Measurements from ENCODE around the gene ST6GALNAC3.
"Not testable (repeated sequence)": the region's sequence is repeated elsewhere in the genome, so short reads cannot be mapped to it uniquely, and the experiment has no call there.

The ST6GALNAC3 gene

GRCh38 chr1:76074321-76075187, at the start of gene ST6GALNAC3:
Gene ST6GALNAC3, plus strand, starts transcription at chr1:76074746.
- peak; percentile 20 for DNase-seq (ENCODE audit: low spot score)

- DNase-seq (ENCODE audit: low spot score): no peak
These were observed 47.2 kb upstream of the ST6GALNAC3 start for GRCh38 chr1:76027341-76027740.

GRCh38 chr1:76029331-76029730, 45.2 kb upstream of the ST6GALNAC3 start:
- no peak for DNase-seq (ENCODE audit: low spot score)

- no peak for DNase-seq (ENCODE audit: low spot score)
These were observed 43.0 kb upstream of the ST6GALNAC3 start for GRCh38 chr1:76031496-76031895.

DNA sequence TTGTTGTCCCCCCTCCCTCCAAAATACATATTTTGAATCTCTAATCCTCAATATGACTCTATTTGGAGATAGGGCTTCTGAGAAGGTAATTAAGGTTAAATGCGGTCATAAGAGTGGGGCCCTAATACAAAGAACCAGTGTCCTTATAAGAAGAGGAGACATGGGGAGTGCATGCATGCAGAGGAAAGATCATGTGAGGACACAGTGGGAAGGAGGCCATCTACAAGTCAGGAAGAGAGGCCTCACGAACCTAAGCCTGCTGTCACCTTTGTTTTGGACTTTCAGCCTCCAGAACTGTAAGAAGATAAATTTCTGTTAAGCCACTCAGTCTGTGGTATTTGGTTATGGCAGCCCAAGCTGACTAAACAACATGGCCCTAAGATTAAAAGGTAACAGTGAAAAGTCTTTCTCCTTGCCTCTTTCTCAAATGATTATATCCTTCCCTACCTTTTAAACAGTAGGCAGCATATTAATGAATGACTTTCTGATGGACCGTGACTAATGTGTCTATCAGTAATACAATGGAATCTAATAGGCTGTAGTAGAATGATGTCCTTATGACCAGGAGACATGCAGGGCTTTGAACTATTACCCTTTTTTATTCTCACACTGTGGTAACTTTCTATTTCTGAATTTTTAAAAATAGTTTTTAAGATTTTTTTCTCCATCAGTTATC, 40.6 kb upstream of the ST6GALNAC3 start:
- no peak for DNase-seq (ENCODE audit: low spot score)

- DNase-seq (ENCODE audit: low spot score): peak; percentile 1
These were observed 39.5 kb upstream of the ST6GALNAC3 start for GRCh38 chr1:76035053-76035452.

- no peak for DNase-seq (ENCODE audit: low spot score)
These were observed 37.2 kb upstream of the ST6GALNAC3 start for GRCh38 chr1:76037324-76037723.

DNA sequence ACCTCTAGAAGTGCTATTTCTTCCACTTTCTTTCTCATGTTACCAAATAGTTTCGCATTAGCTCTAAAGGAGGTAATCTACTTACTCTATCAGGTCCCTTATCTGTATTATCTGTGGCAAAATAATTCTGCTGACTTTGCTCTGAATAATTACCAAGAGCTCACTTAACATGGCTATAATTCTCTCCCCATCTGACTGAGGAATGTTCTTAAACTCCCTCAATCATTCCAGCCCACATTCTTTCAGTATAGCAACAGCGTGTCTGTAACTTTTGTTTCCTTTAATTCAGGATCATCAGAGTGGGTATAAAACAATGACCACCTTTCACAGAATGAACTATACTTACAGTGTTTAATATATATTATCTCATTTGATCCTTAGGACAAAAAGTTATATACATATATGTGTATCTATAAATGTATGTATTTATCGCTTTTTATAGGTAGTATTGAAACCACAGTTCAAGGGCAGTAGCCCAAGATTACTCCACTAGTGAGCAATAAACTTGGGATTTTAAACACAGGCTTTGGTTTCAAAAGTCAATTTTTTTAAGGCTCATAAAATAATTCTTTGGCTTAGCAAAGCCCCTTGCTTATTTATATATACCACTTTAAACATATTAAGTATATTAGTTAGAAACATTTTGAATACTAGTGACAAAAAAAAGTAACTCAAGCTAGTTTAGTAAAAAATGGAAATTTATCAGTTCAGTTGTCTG, 36.1 kb upstream of the ST6GALNAC3 start:
- DNase-seq (ENCODE audit: low spot score): no peak

- DNase-seq (ENCODE audit: low spot score): no peak
These were observed 28.4 kb upstream of the ST6GALNAC3 start for GRCh38 chr1:76046149-76046548.

DNA sequence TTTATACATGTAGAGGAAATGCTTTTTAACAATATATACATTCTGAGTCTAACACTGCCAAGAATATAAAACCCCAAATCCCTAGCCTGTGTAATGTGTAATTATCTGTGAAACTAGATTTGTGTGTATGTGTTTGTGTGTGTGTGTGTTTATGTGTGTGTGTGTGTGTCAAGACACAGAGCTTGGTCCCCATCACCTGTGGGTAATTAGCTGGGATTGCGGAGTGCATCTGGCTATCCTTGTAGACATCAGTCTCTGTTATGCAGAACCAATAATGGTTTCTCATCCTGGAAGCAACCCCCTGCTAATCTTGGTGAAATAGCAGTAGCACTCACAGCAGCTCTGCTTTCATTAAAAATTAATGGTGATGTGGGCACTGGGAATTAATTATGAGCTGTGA, 26.3 kb upstream of the ST6GALNAC3 start:
- no peak for DNase-seq (ENCODE audit: low spot score)

DNA sequence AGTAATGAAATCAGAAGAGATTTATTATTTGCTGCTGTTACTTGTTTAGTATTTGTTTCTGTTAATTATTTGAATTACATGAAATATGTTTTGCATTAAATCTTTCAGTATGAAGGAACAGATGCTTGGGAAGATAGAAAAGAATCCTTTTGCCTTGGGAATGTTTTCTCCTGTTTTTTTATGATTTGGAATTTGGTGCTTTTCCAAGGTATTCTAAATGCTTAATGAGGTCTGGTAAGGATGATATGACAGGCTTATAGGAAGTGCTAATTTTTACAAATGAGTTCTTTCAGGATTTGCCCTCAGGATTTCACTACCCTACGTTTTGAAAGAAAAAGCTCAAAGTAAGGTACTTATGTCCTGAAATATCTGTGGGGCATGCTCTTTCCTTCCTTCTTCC, 25.6 kb upstream of the ST6GALNAC3 start:
- DNase-seq (ENCODE audit: low spot score): no peak

- DNase-seq (ENCODE audit: low spot score): no peak
These were observed 25.0 kb upstream of the ST6GALNAC3 start for GRCh38 chr1:76049498-76049897.

DNA sequence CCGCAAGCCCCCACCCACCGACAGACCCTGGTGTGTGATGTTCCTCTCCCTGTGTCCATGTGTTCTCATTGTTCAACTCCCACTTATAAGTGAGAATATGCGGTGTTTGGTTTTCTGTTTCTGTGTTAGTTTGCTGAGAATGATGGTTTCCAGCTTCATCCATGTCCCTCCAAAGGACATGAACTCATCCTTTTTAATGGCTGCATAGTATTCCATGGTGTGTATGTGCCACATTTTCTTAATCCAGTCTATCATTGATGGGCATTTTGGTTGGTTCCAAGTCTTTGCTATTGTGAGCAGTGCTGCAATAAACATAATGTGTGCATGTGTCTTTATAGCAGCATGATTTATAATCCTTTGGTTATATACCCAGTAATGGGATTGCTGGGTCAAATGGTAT, 24.5 kb upstream of the ST6GALNAC3 start:
- DNase-seq (ENCODE audit: low spot score): not testable (repeated sequence)

- no peak for DNase-seq (ENCODE audit: low spot score)
These were observed 21.5 kb upstream of the ST6GALNAC3 start for GRCh38 chr1:76053021-76053420.

DNA sequence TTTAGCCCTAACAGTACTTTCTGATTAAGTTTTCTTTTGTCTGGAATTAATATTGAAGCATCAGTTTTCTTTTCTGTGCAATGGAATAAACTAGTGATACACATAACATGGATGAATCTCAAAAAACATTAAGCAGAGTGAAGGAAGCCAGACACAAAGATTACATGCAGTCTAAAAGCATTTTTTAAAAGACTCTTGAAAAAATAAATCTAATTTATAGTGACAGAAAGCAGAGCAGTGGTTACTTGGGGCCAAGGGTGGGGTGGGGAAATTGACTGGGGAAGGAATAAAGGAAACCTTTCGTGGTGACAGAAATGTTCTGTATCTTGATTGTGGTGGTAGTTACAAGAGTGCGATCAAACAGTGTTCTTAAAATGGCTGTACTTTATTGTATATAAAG, 20.2 kb upstream of the ST6GALNAC3 start:
- DNase-seq (ENCODE audit: low spot score): no peak

DNA sequence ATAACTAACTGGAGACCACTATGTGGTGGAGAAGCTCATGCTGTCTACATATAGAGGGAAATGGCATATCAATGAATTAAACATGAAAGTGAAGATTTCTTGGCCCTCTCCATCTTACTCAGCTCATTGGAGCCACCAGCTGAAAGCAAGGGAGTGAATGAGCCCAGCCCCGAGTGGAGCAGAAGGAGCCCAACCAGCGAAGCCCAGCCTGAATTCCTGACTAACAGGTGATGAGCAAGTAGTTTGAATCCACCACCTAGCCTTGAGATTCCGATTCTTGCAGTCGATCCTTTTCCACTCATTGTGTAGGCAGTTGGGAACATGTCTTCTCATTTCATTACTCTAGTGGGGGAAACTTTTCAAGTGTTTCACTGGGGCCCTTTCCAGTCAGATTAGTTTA, 18.6 kb upstream of the ST6GALNAC3 start:
- no peak for DNase-seq (ENCODE audit: low spot score)

- DNase-seq (ENCODE audit: low spot score): no peak
These were observed 15.1 kb upstream of the ST6GALNAC3 start for GRCh38 chr1:76059451-76059850.

DNA sequence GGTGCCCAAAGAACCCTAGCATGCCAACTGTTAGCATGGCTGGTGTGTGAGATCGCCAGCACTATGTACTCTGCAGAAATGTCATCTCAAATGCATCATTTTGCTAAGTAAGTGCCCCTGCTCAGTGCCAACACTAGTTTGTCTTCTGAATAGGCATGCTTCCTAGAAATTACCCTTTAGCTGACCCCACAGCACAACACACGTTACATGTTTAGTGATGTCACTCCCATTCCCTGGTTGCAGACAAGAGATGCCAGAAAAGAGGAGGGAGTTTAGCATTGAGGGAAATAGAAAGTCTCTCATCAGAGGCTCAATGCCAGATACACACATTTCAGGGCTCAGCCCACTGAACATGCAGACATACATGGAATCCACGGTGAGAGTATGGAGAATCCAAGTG, 9.3 kb upstream of the ST6GALNAC3 start:
- no peak for DNase-seq (ENCODE audit: low spot score)

GRCh38 chr1:76066394-76066793, 8.2 kb upstream of the ST6GALNAC3 start:
- DNase-seq (ENCODE audit: low spot score): no peak

DNA sequence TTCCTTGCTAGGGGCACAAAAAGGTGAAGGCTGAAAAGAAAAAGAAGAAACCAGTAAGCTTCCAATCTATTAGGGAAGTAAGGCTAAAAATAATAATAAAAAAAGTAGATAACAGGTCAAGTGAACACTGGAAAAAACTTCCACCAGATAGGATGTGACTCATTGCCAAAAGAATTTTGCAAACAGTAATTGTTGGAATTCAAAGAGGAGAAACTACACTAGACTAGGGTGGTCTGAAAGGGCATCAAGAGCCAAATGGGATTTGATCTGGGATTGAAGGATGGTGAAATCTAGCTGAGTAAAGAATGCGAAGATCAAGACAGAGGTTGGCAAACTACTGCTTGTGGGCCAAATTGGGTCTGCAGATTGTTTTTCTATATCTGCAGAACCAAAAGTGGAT, 6.0 kb upstream of the ST6GALNAC3 start:
- no peak for DNase-seq (ENCODE audit: low spot score)

- DNase-seq (ENCODE audit: low spot score): no peak
These were observed 5.5 kb upstream of the ST6GALNAC3 start for GRCh38 chr1:76068953-76069561.

- no peak for DNase-seq (ENCODE audit: low spot score)
These were observed 4.0 kb upstream of the ST6GALNAC3 start for GRCh38 chr1:76070538-76070937.

Data from cerebellar cortex (tissue), 1 donor.